ENCODE results near the gene PCMTD2. TPM values are rescaled to one million over a fixed set of nuclear protein-coding genes. Genes with fewer than 3 reads are reported as not detected.

PCMTD2 gene
- total and polyA plus RNA-seq, 7 donors = 9.9 to 73.9 (median 60.3) TPM

- Histone ChIP-seq H3K4me3 (no peak overlapping the region), H3K27me3 (no peaks in the 10 kb centered on the region), H3K36me3 (no peaks in the 10 kb centered on the region), H3K27ac (no peak overlapping the region), H3K9me3 (no peaks in the 10 kb centered on the region), H3K4me1 (peaks cover 0 to 10% (median 4%) of the 10 kb centered on the region in 4 donors)
- no peak for DNase-seq
- TF ChIP-seq POLR2AphosphoS5 (IDR thresholded peaks at IDR 0.05) (no peak), POLR2A (IDR thresholded peaks at IDR 0.05) (no peak), EP300 (IDR thresholded peaks at IDR 0.05) (no peak)
- intact Hi-C loops (cut with DNase I) = no loop called here
- 86 to 91% methylated on average over 20 of the region's 20 CpGs for WGBS, 2 donors
Observed at GRCh38 chr20:64222851-64223525, 32.6 kb upstream of the PCMTD2 start.

GRCh38 chr20:64223526-64224067 lies 32.0 kb upstream of the PCMTD2 start:
- H3K4me3 ChIP-seq = no peak overlapping the region
- H3K4me1 ChIP-seq = peaks cover 0 to 10% (median 4%) of the 10 kb centered on the region in 4 donors
- no peaks in the 10 kb centered on the region for H3K27me3 ChIP-seq
- peak overlapping the region in 1 of 4 donors; percentile 28 for H3K27ac ChIP-seq
- no peak for DNase-seq
- intact Hi-C loops (cut with DNase I) = no loop called here
- TF ChIP-seq CTCF (IDR thresholded peaks at IDR 0.05) (no peak), POLR2AphosphoS5 (IDR thresholded peaks at IDR 0.05) (no peak), EP300 (IDR thresholded peaks at IDR 0.05) (no peak), POLR2A (IDR thresholded peaks at IDR 0.05) (no peak)
- H3K9me3 ChIP-seq = no peaks in the 10 kb centered on the region
- no peaks in the 10 kb centered on the region for H3K36me3 ChIP-seq
- 62 to 80% methylated on average over 13 of the region's 13 CpGs for WGBS, 2 donors

GRCh38 chr20:64224351-64225170 lies 31.0 kb upstream of the PCMTD2 start:
- 73 to 82% methylated on average over 10 of the region's 10 CpGs for WGBS, 2 donors
- intact Hi-C loops (cut with DNase I) = no loop called here
- no peaks in the 10 kb centered on the region for H3K27me3 ChIP-seq

GRCh38 chr20:64225171-64225595 lies 30.4 kb upstream of the PCMTD2 start:
- 76 to 84% methylated on average over 14 of the region's 14 CpGs for WGBS, 2 donors
- intact Hi-C loops (cut with DNase I) = no loop called here
- no peak for TF ChIP-seq EP300 (IDR thresholded peaks at IDR 0.05)
- TF ChIP-seq CTCF (IDR thresholded peaks at IDR 0.05) = no peak
- no peak for TF ChIP-seq POLR2AphosphoS5 (IDR thresholded peaks at IDR 0.05)
- TF ChIP-seq POLR2A (IDR thresholded peaks at IDR 0.05) = no peak
- no peak for DNase-seq
- Histone ChIP-seq H3K27ac (peak overlapping the region in 1 of 4 donors; percentile 10), H3K4me1 (peaks cover 0 to 10% (median 4%) of the 10 kb centered on the region in 4 donors), H3K27me3 (no peaks in the 10 kb centered on the region), H3K9me3 (no peaks in the 10 kb centered on the region), H3K4me3 (no peak overlapping the region), H3K36me3 (no peaks in the 10 kb centered on the region)

More at GRCh38 chr20:64224351-64225170, 31.0 kb upstream of the PCMTD2 start:
- Histone ChIP-seq H3K27ac (peak overlapping the region in 1 of 4 donors; percentile 28), H3K9me3 (no peaks in the 10 kb centered on the region), H3K4me3 (no peak overlapping the region), H3K36me3 (no peaks in the 10 kb centered on the region), H3K4me1 (peaks cover 0 to 10% (median 4%) of the 10 kb centered on the region in 4 donors)
- no peak for TF ChIP-seq CTCF (IDR thresholded peaks at IDR 0.05)
- no peak for TF ChIP-seq EP300 (IDR thresholded peaks at IDR 0.05)
- no peak for TF ChIP-seq POLR2A (IDR thresholded peaks at IDR 0.05)
- no peak for TF ChIP-seq POLR2AphosphoS5 (IDR thresholded peaks at IDR 0.05)
- no peak for DNase-seq

Data from sigmoid colon (tissue), 7 donors.